HG02884 (cell line): Measurements from ENCODE around the gene CAPN3.
"Not testable (repeated sequence)": the region's sequence is repeated elsewhere in the genome, so short reads cannot be mapped to it uniquely, and the experiment has no call there.

Source experiments
- ATAC-seq: cut with Tn5 transposase; IDR thresholded peaks from one replicate; pipeline ENCODE4 v1.9.1; 2021; ENCODE audit warnings: mild to moderate bottlenecking, moderate library complexity; ENCODE audit not compliant: unreplicated experiment

The CAPN3 gene

GRCh38 chr15:42359249-42359648, at the start of gene CAPN3:
Gene CAPN3 (plus strand): TSS chr15:42359501. CDS start chr15:42359806, 305 bp downstream.
- no peak for ATAC-seq

- ATAC-seq, result no peak
Observed at GRCh38 chr15:42313463-42313862, 45.8 kb upstream of the CAPN3 start.

GRCh38 chr15:42314818-42315217, 44.5 kb upstream of the CAPN3 start:
- ATAC-seq, result no peak

GRCh38 chr15:42315521-42315920, 43.8 kb upstream of the CAPN3 start:
- ATAC-seq, result no peak

GRCh38 chr15:42316282-42316805, 43.0 kb upstream of the CAPN3 start:
- ATAC-seq, result not testable (repeated sequence)

GRCh38 chr15:42319206-42319605, 40.1 kb upstream of the CAPN3 start:
- ATAC-seq, result no peak

- ATAC-seq, result no peak
Observed at GRCh38 chr15:42324308-42324707, 35.0 kb upstream of the CAPN3 start.

GRCh38 chr15:42329161-42329560, 30.1 kb upstream of the CAPN3 start:
- ATAC-seq, result no peak

GRCh38 chr15:42329992-42330391, 29.3 kb upstream of the CAPN3 start:
- ATAC-seq, result no peak

GRCh38 chr15:42331235-42331634, 28.1 kb upstream of the CAPN3 start:
- ATAC-seq, result no peak

GRCh38 chr15:42332331-42332730, 27.0 kb upstream of the CAPN3 start:
- no peak for ATAC-seq

GRCh38 chr15:42335074-42335473, 24.2 kb upstream of the CAPN3 start:
- ATAC-seq, result no peak

- ATAC-seq, result not testable (repeated sequence)
Observed at GRCh38 chr15:42336650-42337049, 22.7 kb upstream of the CAPN3 start.

- ATAC-seq, result not testable (repeated sequence)
Observed at GRCh38 chr15:42337104-42337503, 22.2 kb upstream of the CAPN3 start.

- ATAC-seq, result no peak
Observed at GRCh38 chr15:42338500-42338899, 20.8 kb upstream of the CAPN3 start.

GRCh38 chr15:42343596-42344232, 15.6 kb upstream of the CAPN3 start:
- ATAC-seq, result no peak

GRCh38 chr15:42344763-42345162, 14.5 kb upstream of the CAPN3 start:
- no peak for ATAC-seq

- no peak for ATAC-seq
Observed at GRCh38 chr15:42345504-42345903, 13.8 kb upstream of the CAPN3 start.

GRCh38 chr15:42348083-42348482, 11.2 kb upstream of the CAPN3 start:
- ATAC-seq, result no peak

- no peak for ATAC-seq
Observed at GRCh38 chr15:42349186-42349585, 10.1 kb upstream of the CAPN3 start.

- no peak for ATAC-seq
Observed at GRCh38 chr15:42352401-42352800, 6.9 kb upstream of the CAPN3 start.

- no peak for ATAC-seq
Observed at GRCh38 chr15:42353061-42353460, 6.2 kb upstream of the CAPN3 start.

GRCh38 chr15:42354824-42355223, 4.5 kb upstream of the CAPN3 start:
- ATAC-seq, result no peak
